Measurements from ENCODE around the gene EEPD1.

DNA sequence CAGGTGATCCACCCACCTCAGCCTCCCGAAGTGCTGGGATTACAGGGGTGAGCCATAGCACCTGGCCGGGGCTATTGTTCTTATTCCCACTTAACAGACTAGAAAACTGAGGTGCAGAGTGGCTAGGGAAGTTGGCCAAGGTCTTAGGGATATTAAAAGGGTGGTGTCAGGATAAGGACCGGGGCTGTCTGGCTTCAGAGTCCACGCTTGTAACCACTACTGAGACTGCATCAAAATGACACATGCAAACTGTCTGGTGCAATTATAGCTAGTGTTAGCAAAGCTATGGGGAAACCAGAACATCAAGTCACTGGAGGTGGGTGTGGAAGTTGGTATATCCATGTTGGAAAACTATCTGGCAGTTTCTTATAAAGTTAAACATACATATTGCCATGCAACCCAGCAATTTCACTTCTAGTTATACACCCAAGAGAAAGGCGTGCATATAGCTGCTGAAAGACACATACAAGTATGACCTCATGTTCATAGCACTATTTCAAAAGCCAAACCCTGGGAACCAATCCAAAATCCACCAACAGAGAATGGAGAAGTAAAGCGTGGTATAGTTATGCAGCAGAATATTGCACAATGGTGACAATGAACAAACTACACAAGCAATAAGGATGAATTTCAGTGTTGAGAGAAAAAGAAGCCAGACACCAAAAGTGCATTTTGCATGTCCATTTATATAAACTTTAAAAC lies 33.9 kb upstream of the EEPD1 start:
- no peak for TF ChIP-seq EZH2 (IDR thresholded peaks at IDR 0.05; ENCODE audit: borderline replicate concordance, low read depth, low read length, severe bottlenecking)
- TF ChIP-seq POLR2AphosphoS5 (IDR thresholded peaks at IDR 0.05; ENCODE audit: insufficient read depth, low read depth, low read length): no peak
- TF ChIP-seq JUN (IDR thresholded peaks at IDR 0.05; ENCODE audit: borderline replicate concordance, insufficient read depth, insufficient read length, low read depth): no peak
- TF ChIP-seq, protein P1, sequence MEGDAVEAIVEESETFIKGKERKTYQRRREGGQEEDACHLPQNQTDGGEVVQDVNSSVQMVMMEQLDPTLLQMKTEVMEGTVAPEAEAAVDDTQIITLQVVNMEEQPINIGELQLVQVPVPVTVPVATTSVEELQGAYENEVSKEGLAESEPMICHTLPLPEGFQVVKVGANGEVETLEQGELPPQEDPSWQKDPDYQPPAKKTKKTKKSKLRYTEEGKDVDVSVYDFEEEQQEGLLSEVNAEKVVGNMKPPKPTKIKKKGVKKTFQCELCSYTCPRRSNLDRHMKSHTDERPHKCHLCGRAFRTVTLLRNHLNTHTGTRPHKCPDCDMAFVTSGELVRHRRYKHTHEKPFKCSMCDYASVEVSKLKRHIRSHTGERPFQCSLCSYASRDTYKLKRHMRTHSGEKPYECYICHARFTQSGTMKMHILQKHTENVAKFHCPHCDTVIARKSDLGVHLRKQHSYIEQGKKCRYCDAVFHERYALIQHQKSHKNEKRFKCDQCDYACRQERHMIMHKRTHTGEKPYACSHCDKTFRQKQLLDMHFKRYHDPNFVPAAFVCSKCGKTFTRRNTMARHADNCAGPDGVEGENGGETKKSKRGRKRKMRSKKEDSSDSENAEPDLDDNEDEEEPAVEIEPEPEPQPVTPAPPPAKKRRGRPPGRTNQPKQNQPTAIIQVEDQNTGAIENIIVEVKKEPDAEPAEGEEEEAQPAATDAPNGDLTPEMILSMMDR (IDR thresholded peaks at IDR 0.05; ENCODE audit: extremely low read depth in 1 of 2, insufficient read depth in 1 of 2, low read depth in 1 of 2, low read length in 2 of 2): no peak
- TF ChIP-seq FOS (IDR thresholded peaks at IDR 0.05; ENCODE audit: borderline replicate concordance, insufficient read depth, low read length): no peak
- TF ChIP-seq, protein P2, sequence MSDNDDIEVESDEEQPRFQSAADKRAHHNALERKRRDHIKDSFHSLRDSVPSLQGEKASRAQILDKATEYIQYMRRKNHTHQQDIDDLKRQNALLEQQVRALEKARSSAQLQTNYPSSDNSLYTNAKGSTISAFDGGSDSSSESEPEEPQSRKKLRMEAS (IDR thresholded peaks at IDR 0.05; ENCODE audit: insufficient read depth, insufficient read length): no peak
- no peak for TF ChIP-seq POLR2A (IDR thresholded peaks at IDR 0.05; ENCODE audit: low read depth, low read length)
- no peak for TF ChIP-seq MYC (IDR thresholded peaks at IDR 0.05; ENCODE audit: low read depth, low read length)
